EH (cell line): ENCODE results near the gene PAPSS2.

Source experiments
- DNase-seq: peaks from one replicate; pipeline ENCODE4 v3.0.0-alpha.2; 2015; ENCODE audit warnings: low read depth

Gene PAPSS2

GRCh38 chr10:87750817-87751216 lies 91.1 kb downstream of the PAPSS2 start:
- DNase-seq, result no peak

- DNase-seq, result no peak
Measured at GRCh38 chr10:87751274-87751673, 91.6 kb downstream of the PAPSS2 start.

GRCh38 chr10:87752566-87752965 lies 92.9 kb downstream of the PAPSS2 start:
- peak; percentile 76 for DNase-seq

GRCh38 chr10:87753995-87754866 lies 94.6 kb downstream of the PAPSS2 start:
- DNase-seq, result no peak

GRCh38 chr10:87757685-87758084 lies 98.0 kb downstream of the PAPSS2 start:
- no peak for DNase-seq

GRCh38 chr10:87759551-87759950 lies 99.9 kb downstream of the PAPSS2 start:
- no peak for DNase-seq

- no peak for DNase-seq
Measured at GRCh38 chr10:87760195-87760905, 100.7 kb downstream of the PAPSS2 start.

- no peak for DNase-seq
Measured at GRCh38 chr10:87761153-87761552, 101.5 kb downstream of the PAPSS2 start.

GRCh38 chr10:87761892-87762291 lies 102.2 kb downstream of the PAPSS2 start:
- peak; percentile 77 for DNase-seq

- DNase-seq, result peak; percentile 24
Measured at GRCh38 chr10:87763086-87763861, 103.6 kb downstream of the PAPSS2 start.

- no peak for DNase-seq
Measured at GRCh38 chr10:87764072-87764934, 104.6 kb downstream of the PAPSS2 start.

GRCh38 chr10:87765666-87766376 lies 106.1 kb downstream of the PAPSS2 start:
- no peak for DNase-seq

- DNase-seq, result peak; percentile 70
Measured at GRCh38 chr10:87767253-87767652, 107.6 kb downstream of the PAPSS2 start.

- peak; percentile 46 for DNase-seq
Measured at GRCh38 chr10:87771871-87772500, 112.3 kb downstream of the PAPSS2 start.

GRCh38 chr10:87775766-87776165 lies 116.1 kb downstream of the PAPSS2 start:
- peak; percentile 65 for DNase-seq

GRCh38 chr10:87776328-87776727 lies 116.7 kb downstream of the PAPSS2 start:
- DNase-seq, result no peak

- DNase-seq, result no peak
Measured at GRCh38 chr10:87781545-87781944, 121.9 kb downstream of the PAPSS2 start.

- no peak for DNase-seq
Measured at GRCh38 chr10:87782721-87783120, 123.0 kb downstream of the PAPSS2 start.

- no peak for DNase-seq
Measured at GRCh38 chr10:87786421-87786820, 126.7 kb downstream of the PAPSS2 start.

- no peak for DNase-seq
Measured at GRCh38 chr10:87790185-87790584, 130.5 kb downstream of the PAPSS2 start.
